Stomach (tissue), 9 donors: Measurements from ENCODE around the gene AANAT. TPM values are rescaled to one million over a fixed set of nuclear protein-coding genes. Genes with fewer than 3 reads are reported as not detected.
A peak's percentile ranks its signal among the peaks of the same experiment; 100 is the strongest.
"Not testable (repeated sequence)": the region's sequence is repeated elsewhere in the genome, so short reads cannot be mapped to it uniquely, and the experiment has no call there.

Experiments
- DNase-seq, 2 donors: peaks; one replicate each; pipeline versions ENCODE4 v3.0.0 to v3.0.0-alpha.2; 2013 to 2019
- H3K27ac ChIP-seq, 5 donors: fragments of 200-600 bp in 4 of 5; sonication (generic) in 4 of 5; one replicate each; pipeline ENCODE4 v1.5.1; 2013 to 2019; ENCODE audit warnings: mild to moderate bottlenecking in 1 of 5, moderate library complexity in 1 of 5
- H3K27me3 ChIP-seq, 3 donors: fragments of 200-600 bp; sonication (generic); one replicate each; pipeline ENCODE4 v1.5.1; 2017 to 2019; ENCODE audit warnings: mixed run types in 1 of 3
- H3K36me3 ChIP-seq, 4 donors: fragments of 200-600 bp; sonication (generic); 1 replicate in 3 of 4; 2 replicates in 1 of 4; pipeline ENCODE4 v1.5.1; 2016 to 2019
- H3K4me1 ChIP-seq, 4 donors: fragments of 200-600 bp; sonication (generic); one replicate each; pipeline ENCODE4 v1.5.1; 2016 to 2019
- H3K4me3 ChIP-seq, 4 donors: fragments of 200-600 bp; sonication (generic) in 3 of 4; one replicate each; pipeline ENCODE4 v1.5.1; 2016 to 2019; ENCODE audit warnings: mild to moderate bottlenecking in 1 of 4
- H3K9me3 ChIP-seq, 4 donors: fragments of 200-600 bp; sonication (generic); one replicate each; pipeline ENCODE4 v1.5.1; 2016 to 2019
- EP300 ChIP-seq: sonication (generic); formaldehyde crosslinking; IDR thresholded peaks from one replicate; pipeline ENCODE4 v1.6.1; 2017; ENCODE audit warnings: antibody characterized with exemption
- POLR2A ChIP-seq, 4 donors: fragments of 450-650 bp; IDR thresholded peaks; one replicate each; pipeline ENCODE4 v1.6.1; 2016; ENCODE audit warnings: antibody characterized with exemption in 4 of 4, control low read depth in 2 of 4, mild to moderate bottlenecking in 1 of 4, moderate library complexity in 1 of 4
- POLR2AphosphoS5 ChIP-seq, 3 donors: sonication (generic); formaldehyde crosslinking; IDR thresholded peaks; one replicate each; pipeline ENCODE4 v1.6.1; 2016; ENCODE audit warnings: antibody characterized with exemption in 3 of 3
- WGBS, 5 donors: extraction: QIAGEN DNeasy Blood & Tissue Kit in 3 of 5; methylation state at CpG; one replicate each; pipeline versions ENCODE4 v1.1.5 to v1.1.7; 2013 to 2018; 5-methylcytosine and 5-hydroxymethylcytosine counted together
- intact Hi-C: fragments of 100-400 bp; cut with DNase I; formaldehyde crosslinking; loops from one replicate; pipeline ENCODE4 v1.15.1; 2023; ENCODE audit warnings: low total_unique reads
- polyA plus RNA-seq, 3 donors: library from polyadenylated mRNA; stranded (reverse); fragments of 200-250 nt; gene quantifications; one replicate each; pipeline ENCODE4 v1.2.3, GENCODE V29; 2013
- total RNA-seq, 5 donors: library from RNA; depleted of rRNA; stranded (reverse); fragments of >200 nt; gene quantifications; one replicate each; pipeline versions ENCODE4 v1.1.0 to v1.2.3, GENCODE V29; 2014 to 2016
- TF ChIP-seq, protein P1 (sequence below), 7 experiments: fragments of 450-650 bp in 4 of 7; fragments of 200-600 bp in 3 of 7; sonication (generic) in 3 of 7; IDR thresholded peaks; one replicate each; pipeline ENCODE4 v1.5.1; 2016 to 2019; ENCODE audit warnings: antibody characterized with exemption in 7 of 7, control low read depth in 2 of 7, mild to moderate bottlenecking in 1 of 7
- donor health status: healthy with polysubstance abuse.
- donor health status: Bipolar disorder and iron deficiency.
- donor health status: healthy.

Gene AANAT
- total and polyA plus RNA-seq, 8 donors: 0.44 TPM; not detected in 7

DNA sequence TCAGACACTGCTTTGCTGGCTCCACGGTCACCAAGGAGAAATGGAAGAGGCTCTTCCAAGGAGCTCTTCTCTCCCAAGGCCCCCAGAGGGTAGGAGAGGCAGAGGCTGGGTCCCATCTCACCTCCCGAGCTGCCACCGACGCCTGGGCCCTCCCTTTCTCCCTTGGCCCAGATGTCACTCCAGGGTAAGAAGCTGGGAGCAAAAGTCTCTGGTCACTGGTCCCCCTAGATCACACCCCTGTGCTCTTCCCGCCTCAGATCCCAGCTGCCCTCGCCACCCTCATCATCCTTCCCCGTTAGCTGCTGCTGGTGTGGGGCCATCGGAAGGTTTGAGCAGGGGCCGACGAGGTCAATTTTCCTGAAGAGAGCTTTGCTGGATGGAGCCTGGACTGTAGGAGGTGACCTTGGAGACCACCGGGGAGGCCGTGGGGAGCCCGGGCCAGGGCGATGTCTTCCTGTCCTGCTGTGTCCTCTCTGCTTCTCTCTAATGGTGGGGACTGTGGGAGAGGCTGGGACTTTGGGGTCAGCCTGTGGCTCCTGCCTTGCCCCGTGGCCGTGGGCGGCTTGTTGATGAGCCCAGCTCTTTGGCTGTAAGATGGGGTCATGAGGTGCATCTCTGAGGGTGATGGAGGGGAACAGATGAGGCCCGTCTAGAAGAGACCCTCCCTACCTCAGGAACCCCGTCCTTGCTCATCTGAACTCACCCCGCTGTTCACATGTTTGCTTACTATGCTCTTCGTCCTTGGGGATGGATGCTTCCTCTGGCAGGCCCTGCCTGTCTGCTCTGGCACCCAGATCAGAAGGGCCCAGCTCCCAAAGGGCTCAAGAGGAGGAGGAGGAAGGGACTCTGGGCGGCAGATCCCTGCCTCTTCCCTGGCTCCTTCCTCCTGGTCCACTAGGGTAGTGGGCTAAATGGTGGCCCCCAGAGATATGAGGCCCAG is 45.2 kb downstream of the AANAT start:
- Histone ChIP-seq H3K4me3 (no peak overlapping the region), H3K27ac (no peak overlapping the region), H3K27me3 (peaks cover 0 to 2% (median 0%) of the 10 kb centered on the region in 3 donors), H3K4me1 (peaks cover 0 to 28% (median 9%) of the 10 kb centered on the region in 4 donors), H3K9me3 (no peaks in the 10 kb centered on the region), H3K36me3 (no peaks in the 10 kb centered on the region)
- DNase-seq: no peak
- TF ChIP-seq POLR2AphosphoS5 (IDR thresholded peaks at IDR 0.05) (no peak), POLR2A (IDR thresholded peaks at IDR 0.05) (no peak), EP300 (no peak)
- 78 to 91% (median 85%) methylated on average over 17 to 22 of the region's 22 CpGs for WGBS, 5 donors
- intact Hi-C loops: no loop called here

DNA sequence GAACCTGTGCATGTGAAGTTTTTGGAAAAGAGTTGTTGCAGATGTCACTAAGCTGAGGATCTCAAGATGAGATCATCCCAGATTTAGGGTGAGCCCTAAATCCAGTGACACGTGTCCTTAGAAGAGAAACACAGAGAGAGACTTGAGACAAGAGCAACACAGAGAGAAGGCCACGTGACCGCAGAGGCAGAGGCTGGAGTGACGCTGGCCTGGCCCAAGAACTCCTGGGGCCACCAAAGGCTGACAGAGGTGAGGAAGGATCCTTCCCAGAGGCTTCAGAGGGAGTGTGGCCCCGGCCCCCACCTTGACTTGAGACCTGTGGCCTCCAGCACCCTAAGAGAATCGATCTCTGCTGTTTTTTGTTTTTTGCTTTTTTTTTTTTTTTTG is 45.9 kb downstream of the AANAT start:
- 62 to 76% (median 72%) methylated on average over 6 of the region's 6 CpGs for WGBS, 5 donors
- peak overlapping the region in 1 of 5 donors; percentile 14 for H3K27ac ChIP-seq
- no peak for DNase-seq

DNA sequence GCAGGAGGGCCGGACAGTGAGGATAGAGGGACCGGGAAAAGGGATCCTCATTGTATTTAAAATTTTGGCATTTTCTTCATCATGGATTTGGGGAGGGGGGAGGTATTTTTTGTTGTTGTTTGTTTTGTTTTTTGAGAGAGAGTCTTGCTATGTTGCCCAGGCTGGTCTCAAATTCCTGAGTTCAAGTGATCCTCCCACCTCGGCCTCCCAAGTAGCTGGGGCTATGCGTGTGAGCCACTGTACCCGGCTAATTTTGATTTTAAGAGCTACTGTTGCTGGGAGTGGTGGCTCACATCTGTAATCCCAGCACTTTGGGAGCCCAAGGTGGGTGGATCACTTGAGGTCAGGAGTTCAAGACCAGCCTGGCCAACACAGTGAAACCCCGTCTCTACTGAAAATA is 47.0 kb downstream of the AANAT start:
- Histone ChIP-seq H3K27ac (peak overlapping the region in 4 of 5 donors; percentile 70 to 85 (median 81)), H3K4me1 (peaks cover 0 to 28% (median 9%) of the 10 kb centered on the region in 4 donors)
- H3K4me3 ChIP-seq, H3K27me3 ChIP-seq, DNase-seq, intact Hi-C loops, H3K9me3 ChIP-seq, H3K36me3 ChIP-seq: not testable (repeated sequence)
- WGBS, 5 donors: 94 to 99% (median 96%) methylated on average over 6 of the region's 6 CpGs

More for the DNA sequence above, 45.9 kb downstream of the AANAT start:
- H3K36me3 ChIP-seq: no peaks in the 10 kb centered on the region
- H3K4me3 ChIP-seq: no peak overlapping the region
- no peaks in the 10 kb centered on the region for H3K27me3 ChIP-seq
- intact Hi-C loops: no loop called here
- no peaks in the 10 kb centered on the region for H3K9me3 ChIP-seq
- TF ChIP-seq POLR2AphosphoS5 (IDR thresholded peaks at IDR 0.05): no peak
- TF ChIP-seq, protein P1, sequence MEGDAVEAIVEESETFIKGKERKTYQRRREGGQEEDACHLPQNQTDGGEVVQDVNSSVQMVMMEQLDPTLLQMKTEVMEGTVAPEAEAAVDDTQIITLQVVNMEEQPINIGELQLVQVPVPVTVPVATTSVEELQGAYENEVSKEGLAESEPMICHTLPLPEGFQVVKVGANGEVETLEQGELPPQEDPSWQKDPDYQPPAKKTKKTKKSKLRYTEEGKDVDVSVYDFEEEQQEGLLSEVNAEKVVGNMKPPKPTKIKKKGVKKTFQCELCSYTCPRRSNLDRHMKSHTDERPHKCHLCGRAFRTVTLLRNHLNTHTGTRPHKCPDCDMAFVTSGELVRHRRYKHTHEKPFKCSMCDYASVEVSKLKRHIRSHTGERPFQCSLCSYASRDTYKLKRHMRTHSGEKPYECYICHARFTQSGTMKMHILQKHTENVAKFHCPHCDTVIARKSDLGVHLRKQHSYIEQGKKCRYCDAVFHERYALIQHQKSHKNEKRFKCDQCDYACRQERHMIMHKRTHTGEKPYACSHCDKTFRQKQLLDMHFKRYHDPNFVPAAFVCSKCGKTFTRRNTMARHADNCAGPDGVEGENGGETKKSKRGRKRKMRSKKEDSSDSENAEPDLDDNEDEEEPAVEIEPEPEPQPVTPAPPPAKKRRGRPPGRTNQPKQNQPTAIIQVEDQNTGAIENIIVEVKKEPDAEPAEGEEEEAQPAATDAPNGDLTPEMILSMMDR (IDR thresholded peaks at IDR 0.05): no peak
- no peak for TF ChIP-seq POLR2A (IDR thresholded peaks at IDR 0.05)
- TF ChIP-seq EP300: no peak
- peaks cover 0 to 28% (median 9%) of the 10 kb centered on the region in 4 donors for H3K4me1 ChIP-seq

DNA sequence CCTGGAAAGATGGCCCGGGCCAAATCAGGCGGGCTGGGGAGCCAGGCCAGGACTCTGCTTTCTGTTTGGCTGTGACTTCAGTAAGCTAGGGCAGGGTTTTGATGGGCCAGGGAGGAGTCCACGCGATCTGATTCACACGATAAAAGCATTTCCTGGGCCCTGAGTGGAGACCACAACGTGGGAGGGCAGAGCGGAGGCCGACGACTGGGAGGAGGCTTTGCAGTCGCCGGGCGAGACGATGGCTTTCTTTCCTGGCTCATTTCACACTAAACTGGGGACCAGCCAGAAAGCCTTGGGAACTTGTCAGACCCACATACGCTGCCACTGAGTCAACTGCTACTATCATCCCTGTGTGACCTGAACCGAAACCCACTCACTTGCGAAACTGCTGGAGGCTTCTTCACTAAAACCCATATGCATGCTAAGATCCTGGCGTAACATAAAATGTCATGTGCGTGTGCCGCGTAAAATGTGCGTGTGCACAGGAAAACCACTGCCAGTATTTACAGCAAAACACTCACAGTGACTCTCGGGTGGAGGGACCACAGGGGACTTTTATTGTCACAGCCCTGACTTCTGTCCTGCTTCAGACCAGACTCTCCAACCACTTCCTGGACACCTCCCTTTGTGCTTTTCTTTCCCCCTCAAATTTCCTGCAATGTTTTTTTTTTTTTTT is 48.0 kb downstream of the AANAT start:
- intact Hi-C loops: no loop called here
- Histone ChIP-seq H3K27me3 (no peaks in the 10 kb centered on the region), H3K4me3 (peak overlapping the region in 2 of 4 donors; percentile 10 to 18), H3K36me3 (no peaks in the 10 kb centered on the region), H3K4me1 (peaks cover 0 to 28% (median 9%) of the 10 kb centered on the region in 4 donors), H3K27ac (peak overlapping the region; percentile 70 to 85 (median 81)), H3K9me3 (no peaks in the 10 kb centered on the region)
- WGBS, 5 donors: 30 to 63% (median 56%) methylated on average over 22 of the region's 22 CpGs
- TF ChIP-seq POLR2AphosphoS5 (IDR thresholded peaks at IDR 0.05): peak; percentile 4 to 68 (median 58)
- no peak for TF ChIP-seq EP300
- TF ChIP-seq, protein P1 (IDR thresholded peaks at IDR 0.05): no peak
- DNase-seq: peak; percentile 58 to 79

- Histone ChIP-seq H3K36me3 (no peaks in the 10 kb centered on the region), H3K27me3 (peaks cover 0 to 15% (median 0%) of the 10 kb centered on the region in 3 donors), H3K4me3 (no peak overlapping the region), H3K9me3 (no peaks in the 10 kb centered on the region), H3K27ac (no peak overlapping the region), H3K4me1 (peaks cover 0 to 10% (median 6%) of the 10 kb centered on the region in 4 donors)
- 78 to 89% (median 79%) methylated on average over 10 to 11 of the region's 11 CpGs for WGBS, 5 donors
- DNase-seq: no peak
- intact Hi-C loops: no loop called here
- TF ChIP-seq EP300 (no peak), POLR2AphosphoS5 (IDR thresholded peaks at IDR 0.05) (no peak), POLR2A (IDR thresholded peaks at IDR 0.05) (no peak)
- TF ChIP-seq, protein P1 (IDR thresholded peaks at IDR 0.05): no peak
These were observed 50.2 kb downstream of the AANAT start for GRCh38 chr17:76517638-76518038.
